GM19240 (cell line): ENCODE data around the gene DYNC2I2.

Experiments used
- DNase-seq: peaks from one replicate; pipeline ENCODE4 v3.0.0; 2011; ENCODE audit warnings: low spot score; ENCODE audit not compliant: insufficient read length

The DYNC2I2 gene

DNA sequence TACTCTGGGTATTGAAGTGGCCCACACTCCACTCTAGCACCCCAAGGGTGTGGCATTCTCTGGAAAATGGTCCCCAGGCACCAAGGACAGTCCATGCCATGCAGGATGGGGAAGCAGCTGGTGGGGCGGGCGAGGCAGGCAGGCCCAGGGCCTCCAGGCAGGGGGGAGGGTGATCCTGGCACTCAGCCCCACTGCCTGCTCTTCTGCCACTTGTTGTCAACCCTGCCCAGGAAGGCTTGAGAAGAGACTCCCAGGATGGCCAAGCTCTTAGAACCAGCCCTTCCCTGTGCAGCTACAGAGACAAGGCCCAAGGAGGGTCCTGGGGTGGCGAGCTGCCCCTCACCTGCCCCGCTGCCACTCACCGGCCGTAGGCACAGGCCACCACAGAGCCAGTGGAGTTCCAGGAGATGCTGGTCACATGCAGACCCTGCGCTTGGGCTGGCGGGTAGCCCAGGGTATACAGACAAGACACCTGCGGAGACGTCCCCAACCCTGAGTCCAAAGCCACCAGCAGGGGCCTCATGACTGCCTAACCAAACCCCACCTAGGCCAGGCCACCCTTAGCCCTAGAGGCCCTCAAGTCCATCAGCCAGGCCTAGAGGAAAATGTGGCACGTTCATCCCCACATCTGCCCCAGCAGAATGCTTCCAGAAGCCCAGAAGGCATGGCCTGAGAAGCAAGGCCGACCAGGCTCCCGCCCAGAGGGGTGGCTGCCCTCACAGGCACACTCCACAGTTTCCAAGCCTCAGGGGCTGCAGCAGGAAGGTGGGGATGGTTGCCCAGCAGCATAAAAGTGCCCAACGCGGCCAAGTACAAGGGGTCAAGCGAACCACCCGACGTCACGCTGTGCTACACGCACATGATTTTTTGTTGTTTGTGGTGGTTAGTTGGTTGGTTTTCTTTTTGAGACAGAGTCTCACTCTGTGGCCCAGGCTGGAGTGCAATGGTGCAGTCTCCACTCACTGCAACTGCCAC is 19.8 kb downstream of the DYNC2I2 start:
- no peak for DNase-seq

DNA sequence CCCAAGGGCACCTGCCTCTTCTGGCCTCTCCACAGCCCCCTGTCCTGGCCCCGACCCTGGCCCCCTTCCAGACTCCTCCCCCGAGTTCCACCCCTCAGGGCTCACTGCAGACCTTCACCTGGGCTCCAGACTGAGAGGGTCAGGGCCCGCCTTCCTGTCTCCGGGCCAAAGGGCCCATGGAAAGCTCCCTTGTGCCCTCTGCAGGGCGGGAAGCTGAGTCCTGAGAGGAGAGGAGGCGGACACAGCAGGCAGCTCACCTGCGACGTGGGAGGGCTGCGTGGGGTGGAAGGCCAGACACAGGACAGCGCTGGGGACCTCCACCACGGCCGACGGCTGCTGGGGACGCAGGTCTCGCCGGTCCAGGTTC is 20.6 kb downstream of the DYNC2I2 start:
- no peak for DNase-seq

DNA sequence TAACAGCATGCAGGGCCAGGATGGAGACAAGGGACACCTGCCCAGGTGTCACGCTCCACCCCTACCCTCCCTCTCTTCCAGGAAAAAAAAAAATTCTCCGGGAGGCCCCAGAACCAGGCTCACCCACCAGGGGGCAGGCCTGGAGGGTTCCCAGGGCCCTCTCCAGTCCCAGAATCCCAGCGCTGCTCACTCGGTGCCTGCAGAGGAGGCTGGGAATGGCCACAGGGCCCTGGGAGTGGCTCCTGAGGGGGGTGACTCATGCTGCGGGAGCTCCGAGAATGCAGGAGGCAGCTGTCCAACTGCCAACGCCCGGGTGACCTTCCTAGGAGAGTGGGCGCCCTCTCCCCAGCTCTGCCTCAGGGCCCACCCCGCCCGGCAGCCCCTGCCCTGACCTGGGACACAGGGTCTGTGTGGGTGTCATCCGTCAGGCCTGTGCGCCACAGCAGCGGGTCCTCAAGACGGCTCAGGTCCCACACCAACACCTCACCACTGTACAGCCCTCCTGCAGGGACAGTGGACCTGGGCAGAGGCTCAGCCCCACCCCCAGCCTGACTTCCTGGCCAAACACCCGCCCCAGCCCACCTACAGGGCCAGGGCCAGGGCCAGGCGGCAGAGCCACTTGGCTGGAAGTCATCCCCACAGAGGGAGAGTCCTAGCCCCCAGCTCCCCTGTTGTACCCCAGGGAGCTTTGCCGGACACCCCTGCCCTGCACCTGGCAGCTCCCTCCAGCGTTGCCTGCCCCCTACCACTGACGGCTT is 21.2 kb downstream of the DYNC2I2 start:
- DNase-seq = no peak

DNA sequence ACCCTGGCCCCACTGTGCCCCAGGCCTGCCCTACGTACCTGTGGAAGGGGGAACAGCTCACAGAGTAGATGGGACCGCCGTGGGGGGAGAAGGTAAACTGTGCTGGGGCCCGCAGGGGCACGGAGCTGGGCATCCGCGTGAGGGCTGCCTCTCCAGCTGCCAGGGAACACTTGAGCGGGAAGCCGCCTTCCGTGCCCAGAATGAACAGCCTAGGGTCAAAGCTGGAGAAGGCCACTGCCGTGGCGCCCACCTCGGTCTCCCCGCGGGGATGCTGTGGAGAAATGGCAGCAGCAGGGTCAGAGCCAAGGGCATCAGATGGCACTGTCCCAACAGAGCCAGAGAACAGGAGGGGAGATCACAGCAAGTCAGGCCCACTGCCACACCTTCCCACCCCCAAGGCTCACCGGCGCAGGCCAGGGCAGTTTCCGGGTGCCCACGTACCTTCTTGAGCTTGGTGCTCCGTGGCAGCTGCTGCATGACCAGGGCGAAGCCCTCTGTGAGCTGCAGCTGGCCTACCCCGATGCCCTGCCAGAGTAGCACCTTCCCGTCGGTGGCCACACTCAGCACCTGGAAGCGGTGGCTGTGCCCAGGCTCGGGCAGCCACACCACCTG is 21.9 kb downstream of the DYNC2I2 start:
- no peak for DNase-seq

DNA sequence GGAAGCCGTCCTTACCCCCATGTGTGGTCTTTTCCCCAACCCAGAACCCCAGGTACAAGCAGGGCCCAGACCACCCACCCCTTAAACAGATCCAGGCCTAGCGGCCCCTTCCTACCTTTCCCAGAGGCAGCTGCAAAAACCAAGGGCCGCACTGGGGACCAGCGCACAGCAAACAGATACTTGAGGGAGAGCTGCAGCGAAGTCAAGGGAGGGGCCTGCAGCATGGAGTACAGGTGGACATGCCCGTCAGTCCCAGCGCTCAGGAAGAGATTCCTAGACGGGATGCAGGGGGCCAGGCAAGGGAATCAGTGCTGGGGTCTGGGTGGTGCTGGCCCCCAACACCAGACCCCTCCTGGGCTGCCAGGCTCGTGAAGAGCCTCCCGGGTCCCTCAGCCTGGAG is 22.5 kb downstream of the DYNC2I2 start:
- DNase-seq = no peak

DNA sequence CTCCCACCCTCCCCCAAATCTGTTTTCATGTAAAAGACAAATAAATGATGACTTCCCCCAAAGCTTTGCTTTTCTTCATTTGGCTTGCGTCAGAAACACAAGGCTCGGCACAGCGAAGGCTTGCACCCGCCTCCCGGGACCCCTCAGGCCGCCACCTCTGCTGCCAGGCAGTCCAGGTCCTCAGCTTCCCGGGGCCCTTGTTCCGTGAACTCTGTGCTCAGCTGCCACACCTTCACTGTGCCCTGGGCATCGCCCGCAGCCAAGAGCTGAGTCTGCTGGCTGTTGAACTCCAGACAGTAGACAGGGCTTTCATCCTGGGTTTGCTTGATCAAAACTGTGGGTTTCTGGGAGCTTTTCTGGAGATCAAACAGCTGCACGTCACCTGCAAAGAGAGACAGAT is 23.0 kb downstream of the DYNC2I2 start:
- no peak for DNase-seq

DNA sequence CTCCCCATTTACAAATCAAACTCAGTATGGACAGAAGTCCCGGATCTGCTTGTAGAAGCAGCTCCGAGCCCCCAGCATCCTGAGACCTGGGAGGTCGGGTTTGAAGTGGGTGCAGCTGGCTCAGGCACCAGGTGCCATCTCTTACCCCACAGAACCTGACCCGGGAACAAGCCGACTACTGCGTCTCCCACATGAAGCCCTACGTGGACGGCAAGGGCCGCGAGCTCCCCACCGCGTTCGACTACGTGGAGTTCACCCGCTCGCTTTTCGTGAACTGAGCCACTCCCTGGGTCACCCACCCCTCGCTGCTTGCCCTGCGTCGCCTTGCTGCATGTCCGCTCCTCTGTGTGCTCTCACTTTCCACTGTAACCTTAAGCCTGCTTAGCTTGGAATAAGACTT is 23.6 kb downstream of the DYNC2I2 start:
- no peak for DNase-seq

DNA sequence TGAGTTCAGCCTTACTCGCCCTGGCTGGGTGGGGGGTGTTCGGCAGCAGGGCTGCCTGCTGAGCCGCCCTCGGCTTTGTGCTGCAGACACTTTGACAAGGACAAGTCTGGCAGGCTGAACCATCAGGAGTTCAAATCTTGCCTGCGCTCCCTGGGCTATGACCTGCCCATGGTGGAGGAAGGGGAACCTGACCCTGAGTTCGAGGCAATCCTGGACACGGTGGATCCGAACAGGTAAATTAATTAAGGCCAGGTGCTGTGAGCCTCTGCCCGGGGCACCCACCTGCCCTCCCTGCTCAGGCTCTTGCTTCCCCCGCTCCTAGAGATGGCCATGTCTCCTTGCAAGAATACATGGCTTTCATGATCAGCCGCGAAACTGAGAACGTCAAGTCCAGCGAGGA is 24.2 kb downstream of the DYNC2I2 start:
- no peak for DNase-seq

DNA sequence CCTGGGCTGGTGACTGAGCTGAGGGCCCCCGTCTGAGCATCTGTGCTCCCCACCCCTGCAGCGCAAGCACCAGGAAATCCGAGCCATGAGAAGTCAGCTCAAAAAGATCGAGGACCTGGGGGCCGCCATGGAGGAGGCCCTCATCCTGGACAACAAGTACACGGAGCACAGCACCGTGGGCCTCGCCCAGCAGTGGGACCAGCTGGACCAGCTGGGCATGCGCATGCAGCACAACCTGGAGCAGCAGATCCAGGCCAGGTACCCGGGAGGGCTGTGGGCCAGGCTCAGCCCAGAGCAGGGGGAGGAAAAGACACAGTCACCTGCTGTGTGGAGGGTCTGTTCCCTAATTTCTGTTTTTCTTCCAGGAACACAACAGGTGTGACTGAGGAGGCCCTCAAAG is 24.6 kb downstream of the DYNC2I2 start:
- no peak for DNase-seq

DNA sequence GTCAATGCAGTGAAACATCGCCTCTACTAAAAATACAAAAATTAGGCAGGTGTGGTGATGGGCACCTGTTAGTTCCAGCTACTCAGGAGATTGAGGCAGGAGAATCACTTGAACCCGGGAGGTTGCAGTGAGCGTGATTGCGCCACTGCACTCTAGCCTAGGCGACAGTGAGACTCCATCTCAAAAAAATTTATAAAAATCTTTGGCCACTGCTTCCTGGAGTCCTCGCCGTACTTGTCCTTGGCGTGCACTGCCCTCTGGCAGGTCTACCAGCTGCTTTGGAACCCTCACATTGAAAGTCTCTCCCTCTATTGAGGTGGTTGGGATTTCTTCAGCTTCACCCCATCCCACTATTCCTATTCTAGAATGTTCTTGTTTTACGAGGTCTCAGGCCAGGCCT is 25.0 kb downstream of the DYNC2I2 start:
- DNase-seq = no peak

DNA sequence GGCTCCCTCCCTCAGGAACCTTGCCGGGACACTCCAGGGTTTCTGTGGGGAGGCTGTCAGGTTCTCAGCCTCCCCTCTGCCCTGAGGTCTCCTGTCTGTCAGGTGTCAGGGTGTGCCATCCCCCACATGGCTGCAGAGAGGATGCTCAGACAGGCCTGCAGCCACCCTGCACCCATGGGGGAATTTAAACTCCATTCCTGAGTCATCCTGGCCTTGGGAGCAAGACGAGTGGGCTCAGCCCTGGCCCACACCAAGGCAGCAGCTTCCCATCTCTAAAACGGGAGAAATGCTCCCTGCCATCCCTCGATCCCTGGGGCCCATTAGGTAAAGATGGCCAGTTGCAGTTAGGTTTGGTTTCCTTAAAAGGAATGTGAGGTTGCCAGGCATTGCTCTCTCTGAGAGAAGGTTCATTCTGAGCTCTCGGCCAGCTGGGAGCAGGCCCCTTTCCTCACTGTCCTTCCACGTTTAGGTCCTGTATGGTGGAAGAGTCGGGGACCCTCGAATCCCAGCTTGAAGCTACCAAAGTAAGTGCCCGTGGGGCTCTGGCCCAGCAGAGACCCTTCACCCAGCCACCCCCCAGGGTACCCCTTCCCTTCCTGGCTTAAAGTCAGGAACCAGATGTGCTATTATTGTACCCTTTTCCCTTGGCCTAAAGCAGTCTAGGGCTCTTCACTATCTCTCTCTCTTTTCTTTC is 26.6 kb downstream of the DYNC2I2 start:
- no peak for DNase-seq

DNA sequence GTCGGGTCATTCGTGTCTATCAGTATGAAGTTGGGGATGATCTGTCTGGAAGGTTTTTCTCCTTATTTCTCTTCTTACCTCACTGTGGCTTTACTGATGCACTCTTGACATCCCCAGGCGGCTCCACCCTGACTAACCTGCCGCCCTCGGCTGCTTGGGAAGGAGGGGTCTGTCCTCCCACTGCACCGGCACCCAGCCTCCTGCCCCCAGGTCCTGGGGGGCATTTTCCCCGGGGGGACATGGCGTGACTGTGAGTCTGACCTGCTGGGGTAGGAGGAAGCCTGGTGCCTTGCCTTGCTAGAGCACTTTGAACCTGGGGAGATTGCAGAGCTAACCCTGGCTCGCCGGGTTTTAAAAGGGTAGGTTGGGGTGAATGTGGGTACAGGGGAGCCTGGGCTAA is 27.5 kb downstream of the DYNC2I2 start:
- DNase-seq = no peak

DNA sequence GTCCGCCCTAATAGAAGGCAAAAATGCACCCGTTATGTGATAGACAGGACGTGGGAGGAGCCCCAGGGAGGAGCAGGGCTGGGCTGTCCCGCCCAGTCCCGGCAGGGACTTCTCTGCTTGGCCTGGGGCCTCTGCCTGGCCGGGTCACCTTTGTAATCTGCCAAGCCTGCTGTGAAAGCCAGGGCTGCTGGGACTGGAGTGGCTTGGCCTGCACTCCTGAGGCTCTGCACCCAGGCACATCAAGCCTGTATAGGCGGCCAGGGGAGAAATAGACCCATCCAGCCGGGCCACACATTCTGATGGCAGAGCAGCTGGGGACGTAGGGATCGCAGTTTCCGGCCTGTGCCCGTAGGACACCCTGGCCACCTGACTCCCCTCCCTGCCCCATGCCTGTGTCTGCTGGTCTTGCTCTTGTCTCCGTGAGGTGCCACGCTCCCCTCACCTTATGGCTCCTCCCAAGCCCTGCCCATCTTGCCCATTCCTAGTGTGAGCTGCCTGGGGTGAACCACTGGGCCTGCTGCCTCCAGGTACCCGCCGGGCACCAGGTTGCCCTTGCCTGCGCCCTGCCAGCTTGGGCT is 28.1 kb downstream of the DYNC2I2 start:
- DNase-seq = no peak

DNA sequence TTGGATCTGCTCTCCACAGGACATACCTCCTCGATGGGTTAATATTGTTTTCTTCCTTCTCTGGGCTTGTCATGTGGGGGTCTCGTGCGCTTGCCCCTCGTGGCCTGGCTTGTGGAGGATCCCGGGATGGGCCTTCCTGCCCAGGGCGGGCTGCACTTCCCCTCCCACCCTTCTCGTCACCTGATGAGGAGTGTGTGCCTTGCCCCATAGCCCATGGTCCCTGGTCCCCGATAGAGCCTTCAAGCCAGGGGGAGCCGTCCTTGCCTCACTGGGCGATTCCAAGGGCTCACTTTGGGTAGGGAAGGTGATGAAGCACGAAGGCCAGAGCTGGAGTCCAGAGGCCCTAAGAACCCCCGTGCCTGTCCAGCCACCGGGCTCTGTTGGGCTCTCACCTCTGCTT is 28.7 kb downstream of the DYNC2I2 start:
- no peak for DNase-seq

DNA sequence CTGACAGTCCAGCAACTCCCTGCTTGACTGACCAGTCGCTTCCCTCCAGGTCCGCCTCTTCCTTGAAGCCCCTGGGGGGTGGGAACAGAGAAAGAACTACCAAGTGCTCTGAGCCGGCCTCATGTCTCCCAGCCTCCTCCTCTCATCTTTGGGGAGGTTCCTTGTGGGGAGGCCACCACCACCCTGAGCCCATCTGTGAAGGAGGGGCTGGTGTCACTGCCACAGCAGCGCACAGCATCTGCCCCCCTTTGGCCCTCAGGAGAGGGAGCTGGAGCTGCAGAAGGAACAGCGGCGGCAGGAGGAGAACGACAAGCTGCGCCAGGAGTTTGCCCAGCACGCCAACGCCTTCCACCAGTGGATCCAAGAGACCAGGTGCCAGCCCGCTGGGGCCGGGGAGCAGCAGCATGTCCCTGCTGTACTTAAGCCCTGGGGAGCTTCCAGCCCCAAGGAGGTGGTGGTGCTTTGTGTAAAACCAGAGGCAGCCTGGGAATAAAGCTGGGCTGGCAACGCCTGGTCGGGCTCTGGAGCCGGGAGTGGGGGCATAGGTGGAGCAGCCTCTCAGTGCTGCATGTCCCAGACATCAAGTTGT is 29.4 kb downstream of the DYNC2I2 start:
- DNase-seq = no peak

DNA sequence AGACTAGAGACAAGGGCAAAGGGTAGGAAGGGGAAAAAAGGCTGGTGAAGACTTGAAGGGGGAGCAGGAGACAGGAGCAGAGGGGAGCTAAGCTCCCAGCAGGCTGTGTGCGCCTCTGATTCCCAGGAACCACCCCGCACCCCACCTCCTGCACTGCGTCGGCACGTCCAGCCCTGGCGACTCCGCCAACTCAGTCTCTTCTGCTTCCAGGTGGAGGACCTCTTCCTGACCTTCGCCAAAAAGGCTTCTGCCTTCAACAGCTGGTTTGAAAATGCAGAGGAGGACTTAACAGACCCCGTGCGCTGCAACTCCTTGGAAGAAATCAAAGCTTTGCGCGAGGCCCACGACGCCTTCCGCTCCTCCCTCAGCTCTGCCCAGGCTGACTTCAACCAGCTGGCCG is 30.5 kb downstream of the DYNC2I2 start:
- no peak for DNase-seq

DNA sequence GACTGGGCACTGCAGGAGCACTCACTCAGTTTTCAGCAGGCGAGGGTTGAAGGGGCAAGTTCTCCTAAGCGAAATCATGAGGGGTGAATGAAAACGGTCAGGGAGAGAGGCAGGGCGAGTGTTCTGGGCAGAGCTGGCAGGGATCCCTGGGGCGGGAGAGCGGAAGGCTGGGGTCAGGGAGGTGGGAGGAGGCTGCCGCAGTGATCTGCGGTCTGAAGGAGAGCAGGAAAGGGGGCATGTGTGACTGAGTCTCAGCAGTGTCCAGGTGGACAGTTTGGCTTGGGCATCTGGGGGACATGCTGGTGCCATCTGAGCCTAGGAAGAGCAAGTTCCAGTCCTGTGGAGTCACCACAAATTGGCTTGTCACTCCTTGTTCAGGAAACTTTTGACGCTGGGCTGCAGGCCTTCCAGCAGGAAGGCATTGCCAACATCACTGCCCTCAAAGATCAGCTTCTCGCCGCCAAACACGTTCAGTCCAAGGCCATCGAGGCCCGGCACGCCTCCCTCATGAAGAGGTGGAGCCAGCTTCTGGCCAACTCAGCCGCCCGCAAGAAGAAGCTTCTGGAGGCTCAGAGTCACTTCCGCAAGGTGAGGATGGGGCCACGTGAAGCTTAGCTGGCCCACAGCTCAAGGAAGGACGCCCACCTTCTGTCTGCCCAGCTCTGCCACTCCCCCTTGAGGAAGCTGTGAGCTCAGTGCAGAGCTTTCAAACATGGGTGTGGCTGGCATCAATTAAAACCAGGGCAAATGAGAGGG is 31.1 kb downstream of the DYNC2I2 start:
- no peak for DNase-seq

DNA sequence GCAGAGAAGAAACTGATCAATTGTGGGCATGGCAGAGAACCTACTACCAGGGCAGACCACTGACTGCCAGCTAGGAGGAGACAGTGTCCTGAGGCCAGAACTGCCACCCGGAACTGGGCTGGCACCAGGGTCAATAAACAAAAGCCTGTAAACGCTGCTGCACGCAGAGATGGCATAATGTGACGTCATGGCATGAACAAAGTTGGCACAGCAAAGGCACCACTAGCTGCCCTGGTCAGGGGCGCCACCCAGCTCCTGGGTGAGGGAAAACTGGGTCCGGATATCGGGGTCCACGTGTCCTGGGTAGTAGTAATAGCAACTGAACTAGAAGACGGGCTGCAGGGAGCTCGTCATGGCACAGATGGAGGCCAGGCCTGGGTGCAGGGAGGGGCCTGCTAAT is 32.1 kb downstream of the DYNC2I2 start:
- DNase-seq = no peak

DNA sequence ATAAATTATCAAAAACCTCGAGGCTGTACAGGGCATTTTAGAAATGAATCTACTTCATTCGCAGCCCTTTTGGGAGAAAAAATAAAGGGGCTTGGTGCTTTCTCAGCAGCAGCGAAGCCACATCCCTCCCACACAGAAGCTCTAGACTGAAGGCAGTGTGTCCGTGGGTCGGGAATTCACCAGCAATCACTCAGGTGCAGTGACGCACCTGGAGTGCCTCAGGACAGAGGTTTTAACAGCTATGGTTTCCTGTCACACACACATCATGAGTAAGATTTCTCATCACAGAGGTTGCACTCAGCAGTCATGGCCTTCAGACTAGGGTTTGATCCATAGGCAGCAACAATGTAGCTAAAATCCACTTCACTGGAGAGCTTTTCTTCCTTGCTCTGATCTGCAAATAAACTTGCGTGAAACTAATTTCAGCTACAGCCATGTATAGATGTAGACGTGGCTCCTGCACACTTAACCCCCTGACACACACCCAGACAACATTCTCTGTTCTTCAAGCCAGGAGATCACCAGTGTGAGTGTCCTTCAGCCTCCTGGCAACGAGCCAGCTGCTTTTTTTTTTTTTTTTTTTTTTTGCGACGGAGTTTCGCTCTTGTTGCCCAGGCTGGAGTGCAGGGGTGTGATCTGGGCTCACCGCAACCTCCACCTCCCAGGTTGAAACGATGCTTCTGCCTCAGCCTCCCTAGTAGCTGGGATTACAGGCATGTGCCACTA is 34.8 kb downstream of the DYNC2I2 start:
- DNase-seq = no peak

DNA sequence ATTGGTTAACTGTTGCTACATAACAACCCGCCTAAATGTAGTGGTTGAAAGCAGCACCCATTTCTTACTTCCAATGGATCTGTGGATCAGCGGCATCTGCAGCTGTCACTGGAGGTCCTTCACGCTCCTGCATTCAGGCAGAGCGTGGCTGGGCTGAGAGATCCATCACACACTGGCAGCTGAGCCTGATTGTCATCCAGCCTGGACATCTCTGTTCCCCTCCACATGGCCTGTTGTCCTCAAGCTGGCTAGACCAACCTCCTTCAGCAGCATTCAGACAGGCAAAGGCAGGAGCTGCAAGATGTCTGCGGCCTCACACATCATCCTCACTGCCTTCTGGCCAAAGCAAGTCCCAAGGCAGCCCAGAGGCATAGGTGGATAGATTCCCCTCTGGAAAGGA is 36.9 kb downstream of the DYNC2I2 start:
- no peak for DNase-seq
